H1 (cell line): ENCODE data around the gene SIRT5. TPM values are rescaled to one million over a fixed set of nuclear protein-coding genes. Genes with fewer than 3 reads are reported as not detected.

Experiments
- EZH2 ChIP-seq: fragments of 200-600 bp; sonication (generic); IDR thresholded peaks from 2 replicates; pipeline ENCODE4 v1.7.1; 2012; ENCODE audit warnings: low read depth, mild to moderate bottlenecking, moderate library complexity, low read length, inconsistent platforms; ENCODE audit not compliant: severe bottlenecking
- FOSL1 ChIP-seq: IDR thresholded peaks from 2 replicates; pipeline ENCODE4 v1.6.1; 2011; ENCODE audit warnings: mild to moderate bottlenecking, low read depth, low read length, moderate library complexity; ENCODE audit not compliant: insufficient read depth
- JUND ChIP-seq: IDR thresholded peaks from 2 replicates; pipeline ENCODE4 v1.6.1; 2011; ENCODE audit warnings: mild to moderate bottlenecking, improper control_type of control experiment, low read length
- NRF1 ChIP-seq: IDR thresholded peaks from 2 replicates; pipeline ENCODE4 v1.6.1; 2011; ENCODE audit warnings: mild to moderate bottlenecking, low read depth, low read length, improper control_type of control experiment
- SP1 ChIP-seq: IDR thresholded peaks from 2 replicates; pipeline ENCODE4 v1.6.1; 2011; ENCODE audit warnings: low read depth, low read length
- SP2 ChIP-seq: IDR thresholded peaks from 2 replicates; pipeline ENCODE4 v1.6.1; 2012; ENCODE audit warnings: mild to moderate bottlenecking, low read length, inconsistent platforms
- SRF ChIP-seq: IDR thresholded peaks from 2 replicates; pipeline ENCODE4 v1.6.1; 2011; ENCODE audit warnings: mild to moderate bottlenecking, low read depth, low read length, moderate library complexity
- SUZ12 ChIP-seq: fragments of 200-600 bp; sonication (generic); IDR thresholded peaks from 2 replicates; pipeline ENCODE4 v1.6.1; 2012; ENCODE audit warnings: mild to moderate bottlenecking, inconsistent platforms, low read length, moderate library complexity, mixed read lengths
- polyA plus RNA-seq, 7 experiments: library from polyadenylated mRNA; depleted of rRNA in 3 of 7; stranded (reverse) in 5 of 7; unstranded in 2 of 7; fragments of >200 nt in 5 of 7; fragments of 200-250 nt in 2 of 7; gene quantifications; 1 replicate in 5 of 7; 2 replicates in 1 of 7; 4 replicates in 1 of 7; pipeline versions ENCODE4 v1.2.1 to v1.2.3, GENCODE V29; 2011 to 2013; ENCODE audit warnings: missing spikeins in 2 of 7, mixed read lengths in 2 of 7
- total RNA-seq: library from RNA; stranded (reverse); fragmentation: NEBNext Ultra II Directional; extraction: Animal tissue kit (Norgen Biotek cat#: 25700); gene quantifications from 2 replicates; pipeline ENCODE4 v1.2.1, GENCODE V29; 2021

SIRT5 gene
- total and polyA plus RNA-seq, 2 of the 8 experiments (the other 6 are each of a cell fraction or from before 2014, with no cell fraction given) = 7.4 to 14.7 TPM

GRCh38 chr6:13629459-13630116, 55.2 kb downstream of the SIRT5 start (continued):
- TF ChIP-seq NRF1 (no peak), EZH2 (no peak), SP2 (no peak), JUND (no peak), SP1 (no peak), SUZ12 (no peak), FOSL1 (no peak), SRF (no peak)
